NCI-H146 treated with DMSO at 0.1 percent for 48 hours (cell line): Measurements from ENCODE around the gene CREB5.

Experiments used
- DNase-seq: peaks from one replicate; lab custom pipeline; 2025; ENCODE audit not compliant: unreplicated experiment; lab: John Stamatoyannopoulos, UW

The CREB5 gene

DNA sequence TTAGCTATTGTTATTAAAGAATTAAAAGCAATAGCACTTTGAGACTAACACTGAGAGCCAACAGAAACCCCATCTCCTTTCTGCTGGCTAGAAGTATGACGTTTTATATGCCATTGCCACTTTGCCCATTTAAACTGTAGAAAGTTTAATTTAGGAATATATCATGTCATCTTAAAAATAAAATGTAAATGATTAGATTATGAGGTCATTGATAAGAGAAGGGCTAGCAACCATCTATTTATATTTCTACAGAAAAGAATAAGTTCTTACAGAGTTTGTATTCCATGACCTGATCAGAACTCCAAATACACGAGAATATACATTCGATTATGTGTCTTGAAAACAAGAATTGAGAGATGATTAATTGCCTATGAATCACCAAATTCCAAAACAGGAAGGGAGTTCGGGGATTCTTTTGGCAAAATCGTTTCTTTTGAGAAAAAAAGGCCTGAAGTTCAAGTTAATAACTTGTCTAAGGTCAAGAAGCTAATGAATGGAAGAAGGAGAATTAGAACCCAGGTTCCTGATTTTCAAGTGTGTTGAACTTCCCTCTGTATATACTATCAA lies 318.9 kb downstream of the CREB5 start:
- no peak for DNase-seq

DNA sequence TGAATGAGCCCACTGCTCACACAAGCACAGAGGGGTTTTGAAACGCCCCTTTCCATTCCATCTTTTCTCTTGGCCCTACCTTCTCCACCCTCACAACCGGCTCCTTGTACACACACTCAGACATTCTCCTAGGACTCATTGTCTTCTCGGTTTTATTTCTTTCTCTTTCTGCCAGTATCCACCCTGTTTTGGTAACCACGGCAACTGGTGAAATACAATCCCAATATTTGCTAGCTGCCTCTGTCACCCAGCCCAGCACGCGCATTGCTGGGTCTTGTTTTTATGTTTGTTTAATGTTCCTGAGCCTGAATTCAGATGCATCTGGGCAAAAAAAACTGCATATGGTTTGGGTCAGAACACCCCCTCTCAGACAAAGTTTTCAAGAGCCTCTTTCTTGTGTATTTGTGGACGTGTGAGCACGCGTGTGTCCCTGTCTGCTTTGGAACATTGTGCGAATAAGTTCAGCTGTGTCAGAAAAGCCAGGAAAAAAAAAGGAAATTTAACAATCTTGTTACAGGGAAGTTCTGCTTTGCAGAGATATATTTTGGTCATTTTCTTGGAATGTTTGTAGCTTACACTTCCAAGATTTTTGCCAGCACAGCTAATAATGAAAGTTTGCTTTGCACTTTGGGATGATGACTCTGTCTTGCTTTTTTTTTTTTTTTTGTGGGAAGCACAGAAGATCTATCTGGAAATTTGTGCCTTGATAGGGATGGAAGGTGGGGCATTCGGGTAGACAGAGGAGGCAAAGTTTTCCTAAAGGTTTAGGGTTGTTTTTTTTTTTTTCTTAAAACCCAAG lies 320.0 kb downstream of the CREB5 start:
- DNase-seq: no peak

DNA sequence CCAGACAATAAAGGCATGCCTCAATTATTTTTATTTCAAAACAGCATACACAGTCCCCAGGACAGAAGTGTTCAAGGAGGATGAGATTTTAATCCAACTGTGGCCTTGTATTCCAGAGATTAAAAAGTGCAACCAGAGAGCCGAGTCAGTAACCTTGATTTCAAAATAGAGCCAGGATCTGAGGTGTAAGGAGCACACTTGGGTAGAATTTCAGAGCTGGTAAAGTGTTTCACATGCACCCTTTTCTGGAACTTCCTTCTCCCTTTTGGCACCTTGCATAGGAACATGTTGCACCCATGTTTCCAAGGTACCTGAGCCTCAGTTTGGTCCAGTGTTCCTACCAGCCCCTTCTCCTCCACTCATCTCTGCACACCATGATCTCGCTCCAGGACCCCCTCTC lies 320.7 kb downstream of the CREB5 start:
- DNase-seq: no peak

DNA sequence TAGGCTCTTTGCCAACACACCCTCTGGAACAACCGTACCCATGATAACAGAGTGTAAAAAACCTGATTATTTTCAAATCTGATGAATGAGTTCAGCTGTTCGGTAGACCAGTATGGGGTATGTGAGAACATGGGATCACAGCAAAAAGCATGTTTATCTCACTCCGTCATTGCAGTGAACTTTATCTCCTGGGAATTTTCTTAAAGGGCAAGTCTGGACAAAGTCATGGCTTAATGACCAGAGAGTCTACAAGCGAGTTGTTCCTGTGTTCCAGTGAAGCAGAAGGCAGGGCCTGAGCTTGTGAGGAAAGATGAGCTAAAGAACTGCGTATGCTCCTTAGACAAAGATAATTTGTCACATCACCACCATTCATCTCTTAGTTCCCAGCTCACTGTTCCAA lies 326.1 kb downstream of the CREB5 start:
- no peak for DNase-seq

DNA sequence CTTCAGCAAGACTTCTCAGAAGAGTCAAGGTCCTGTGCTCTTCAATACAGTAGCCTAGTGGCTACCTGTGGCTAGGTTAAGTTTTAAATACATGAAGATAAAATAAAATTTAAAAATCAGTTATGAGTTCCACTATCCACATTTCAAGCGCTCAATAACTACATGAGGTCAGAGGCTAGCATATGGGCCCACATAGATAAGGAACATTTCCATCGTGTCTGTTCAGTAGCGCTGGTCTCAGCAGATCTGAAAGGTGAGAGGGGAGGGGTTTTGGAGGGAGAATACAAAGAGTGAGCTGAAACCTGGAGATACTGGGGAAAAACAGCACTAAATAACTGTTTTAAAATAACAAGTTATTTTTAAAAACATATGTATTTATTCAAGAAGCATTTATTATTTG lies 326.8 kb downstream of the CREB5 start:
- DNase-seq: no peak

DNA sequence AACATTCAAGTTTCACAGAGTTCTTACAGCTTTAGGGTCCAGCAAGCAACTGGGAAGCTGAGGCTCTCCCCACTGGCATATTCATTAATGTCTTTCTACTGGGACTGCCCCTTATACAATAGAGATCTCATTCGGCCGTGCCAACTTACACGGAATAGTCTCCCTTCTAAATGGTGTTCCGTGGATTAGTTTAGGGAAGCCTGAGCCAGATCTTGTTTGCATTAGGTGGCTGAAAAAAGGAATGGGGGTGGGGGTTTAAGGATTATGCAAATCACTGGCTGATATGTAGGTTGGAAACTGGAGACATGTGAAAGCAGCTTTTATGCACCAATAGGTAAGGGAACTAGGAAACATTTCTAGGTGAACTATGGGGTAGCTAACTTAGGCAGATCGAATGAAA lies 327.5 kb downstream of the CREB5 start:
- no peak for DNase-seq

DNA sequence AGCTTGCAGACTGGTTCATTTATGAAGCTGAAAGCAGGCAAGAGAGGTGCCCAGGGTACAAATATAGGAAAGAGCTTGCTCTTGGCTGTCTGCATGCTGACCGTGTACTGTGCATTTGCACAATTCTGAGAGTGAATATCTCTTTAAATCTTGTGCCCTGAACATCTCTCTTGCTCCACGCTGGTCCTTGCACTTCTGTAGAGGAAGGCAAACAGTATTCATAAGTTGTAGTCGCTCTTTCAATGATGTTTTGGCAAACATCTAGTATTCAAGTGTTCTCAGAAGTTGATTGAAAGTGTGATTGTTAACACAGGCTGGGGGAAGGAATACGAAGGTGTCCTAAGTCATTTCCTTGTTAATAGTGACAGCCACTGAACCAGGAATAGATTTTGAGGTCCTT lies 332.6 kb downstream of the CREB5 start:
- no peak for DNase-seq

DNA sequence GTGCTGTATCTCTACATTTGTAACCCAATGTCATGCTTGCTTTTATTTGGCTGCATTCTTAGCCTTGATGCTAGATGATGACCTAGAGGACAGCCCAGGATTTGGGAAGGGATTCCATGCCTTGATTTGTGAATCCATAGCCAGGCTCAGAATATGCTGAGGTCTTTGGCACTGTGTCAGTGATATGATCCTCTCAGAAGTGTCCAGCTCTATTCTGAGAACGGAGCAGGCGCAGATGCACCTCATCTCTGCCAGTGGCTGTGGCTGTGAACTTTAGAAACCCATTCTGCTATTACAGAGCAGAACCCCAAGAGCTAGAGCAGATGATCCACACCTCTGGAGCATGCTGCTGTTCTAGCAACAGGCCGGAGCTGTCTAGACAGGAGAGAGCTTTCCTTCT lies 333.0 kb downstream of the CREB5 start:
- no peak for DNase-seq

DNA sequence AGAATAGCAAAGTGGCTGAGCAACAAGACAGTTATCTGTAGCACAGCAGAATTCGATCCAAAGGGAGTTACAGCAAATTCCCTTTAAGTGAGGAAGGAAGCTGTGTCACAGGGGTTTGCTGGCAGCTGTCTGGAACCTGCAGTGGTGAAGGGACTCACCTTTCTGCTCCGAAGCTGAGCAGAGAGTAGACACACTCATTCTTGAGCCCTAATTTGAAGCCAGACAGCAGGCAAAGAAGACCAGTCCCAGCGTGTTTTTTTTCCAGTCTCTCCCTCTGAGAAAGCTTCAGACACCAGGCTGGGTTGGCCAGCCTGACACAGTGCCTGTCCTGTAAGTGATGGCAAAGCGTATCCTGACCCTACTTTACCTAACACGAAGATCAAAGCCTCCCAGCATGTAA lies 335.1 kb downstream of the CREB5 start:
- DNase-seq: no peak

DNA sequence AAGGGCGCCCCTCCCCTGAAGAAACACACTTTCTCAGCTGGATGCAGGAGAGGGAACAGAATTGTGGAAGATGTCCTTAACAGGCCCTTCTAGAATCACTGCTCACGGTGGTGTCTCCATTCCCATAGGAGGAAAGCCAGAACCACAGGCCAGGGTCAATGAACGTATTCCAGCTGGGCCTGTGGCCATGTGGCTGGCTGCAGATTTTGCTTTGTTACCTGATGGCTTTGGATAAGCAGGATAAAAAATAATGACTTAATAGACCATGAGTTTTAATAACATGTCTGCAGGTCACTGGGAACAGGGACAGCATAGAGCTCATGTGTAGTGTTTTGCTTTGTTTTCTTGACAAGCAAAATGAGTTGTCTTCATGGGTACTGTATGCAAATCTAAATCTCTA lies 335.5 kb downstream of the CREB5 start:
- DNase-seq: no peak

DNA sequence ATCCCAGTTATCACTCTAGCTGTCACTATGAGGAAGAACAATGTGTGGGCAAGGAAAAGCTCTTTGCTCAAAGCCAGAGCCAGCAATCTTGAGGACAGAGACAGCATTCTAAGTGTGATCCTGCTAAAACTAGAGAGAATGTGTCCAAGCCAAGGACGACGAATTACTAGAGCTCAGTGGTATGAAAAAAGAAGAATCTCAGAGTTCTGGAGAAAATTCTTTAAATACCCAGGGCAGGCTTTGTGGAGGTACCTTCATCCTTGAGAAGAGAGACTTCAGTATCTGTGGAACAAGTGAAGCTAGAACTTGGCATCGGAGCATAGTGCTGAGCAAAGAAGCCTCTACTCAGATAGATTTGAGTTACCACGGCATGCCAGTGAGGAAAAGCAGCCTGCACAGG lies 336.0 kb downstream of the CREB5 start:
- DNase-seq: no peak

DNA sequence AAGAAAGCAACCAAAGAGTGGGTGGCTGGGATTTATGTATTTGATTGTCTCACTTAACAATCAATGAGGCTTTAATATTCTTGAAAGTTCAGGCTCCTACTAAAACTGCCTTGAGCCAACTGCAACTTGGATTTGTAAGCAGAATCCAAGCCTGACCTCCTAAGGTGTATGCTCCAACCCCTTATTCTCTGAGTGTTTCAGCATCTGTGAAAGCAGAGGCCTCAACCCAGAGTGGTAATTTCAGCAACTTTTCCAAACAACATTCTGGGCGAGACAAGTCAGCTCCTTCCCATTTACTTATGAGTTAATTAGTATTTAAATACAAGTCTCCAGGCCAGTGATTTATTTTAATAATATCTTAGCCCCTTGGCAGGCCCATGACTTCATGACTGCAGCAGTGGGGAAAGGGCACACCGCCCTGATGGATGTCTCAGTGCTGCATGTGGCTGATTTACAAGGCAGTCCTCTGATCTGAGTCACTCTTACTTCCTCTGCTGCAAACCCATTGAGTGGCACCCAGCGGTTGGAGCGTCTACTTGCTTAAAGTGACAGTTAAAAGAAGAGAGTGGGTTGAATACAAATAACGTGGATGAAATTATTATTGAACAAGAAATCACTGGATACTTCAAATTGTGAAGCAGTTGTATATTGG lies 336.7 kb downstream of the CREB5 start:
- DNase-seq: no peak

DNA sequence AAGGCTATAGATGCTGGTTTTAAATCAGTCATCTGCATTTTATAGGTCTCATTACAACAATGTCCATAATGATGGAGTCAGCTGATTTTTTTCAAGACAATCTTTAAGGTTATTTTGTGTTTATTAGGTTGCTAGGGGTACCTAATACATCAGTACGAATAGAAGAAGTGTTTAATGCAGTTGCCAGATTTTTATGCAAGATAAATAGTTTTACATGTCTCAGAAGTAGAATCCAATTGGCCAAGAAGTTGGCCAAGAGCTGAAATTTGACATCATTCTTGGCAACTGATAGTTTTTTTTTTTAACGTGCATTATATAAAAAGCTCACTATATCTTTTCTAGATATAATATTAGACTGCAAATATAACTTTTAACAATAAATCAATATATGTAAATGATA lies 337.3 kb downstream of the CREB5 start:
- no peak for DNase-seq

DNA sequence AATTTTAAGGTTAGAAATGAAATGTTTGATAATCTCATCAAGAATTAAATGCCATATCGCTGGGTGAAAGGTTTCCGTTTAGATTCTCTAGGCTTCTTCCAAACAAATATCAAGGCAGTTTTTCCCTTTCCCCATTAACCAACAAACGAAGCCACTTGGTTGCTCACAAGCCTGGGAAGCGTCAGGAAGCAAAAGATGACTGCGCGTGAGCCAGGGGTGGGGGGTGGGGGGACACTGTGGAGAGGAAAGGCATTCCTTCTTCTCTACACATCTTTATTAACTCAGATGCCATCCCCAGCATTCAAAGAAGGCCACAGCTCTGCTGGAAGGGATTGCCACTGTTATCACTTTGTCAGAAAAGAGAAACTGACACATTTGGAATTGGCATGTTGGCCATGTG lies 338.7 kb downstream of the CREB5 start:
- DNase-seq: no peak

DNA sequence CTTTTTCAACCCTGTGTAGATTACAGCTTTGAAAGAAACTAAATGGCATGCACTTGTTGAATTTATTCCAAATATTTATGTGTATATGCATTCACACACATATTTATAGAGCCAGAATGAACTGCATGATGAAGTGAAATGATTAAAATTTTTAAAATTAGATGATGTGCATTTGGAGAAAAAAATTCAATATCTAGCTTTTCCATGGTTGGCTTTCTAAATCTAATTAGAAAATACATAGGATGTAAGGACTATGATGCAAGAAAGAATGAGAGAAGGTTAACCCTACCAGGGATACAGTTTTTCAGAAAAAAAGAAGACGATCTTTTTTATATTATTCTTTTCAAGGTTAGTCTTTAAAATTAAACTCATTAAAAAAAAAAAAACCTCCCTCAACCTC lies 341.3 kb downstream of the CREB5 start:
- no peak for DNase-seq

DNA sequence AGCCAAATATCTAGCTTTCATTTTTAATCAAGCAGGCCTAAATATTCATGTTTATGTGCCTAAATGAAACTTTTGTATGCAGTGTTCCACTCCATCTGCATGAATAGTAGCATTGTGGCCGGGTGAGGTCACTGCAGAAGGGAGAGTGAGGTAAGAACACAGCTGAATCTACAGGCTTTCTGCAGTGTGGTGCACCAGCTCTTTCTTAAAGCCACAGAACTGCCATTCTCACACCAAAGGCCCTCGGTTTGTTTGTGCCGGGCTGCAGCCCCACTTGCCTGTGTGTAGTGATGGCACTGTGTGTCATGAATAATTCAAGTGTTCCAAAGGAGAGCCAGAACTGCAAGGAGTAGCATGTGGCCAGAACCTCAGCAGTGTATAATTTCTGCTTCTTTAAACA lies 341.7 kb downstream of the CREB5 start:
- no peak for DNase-seq

DNA sequence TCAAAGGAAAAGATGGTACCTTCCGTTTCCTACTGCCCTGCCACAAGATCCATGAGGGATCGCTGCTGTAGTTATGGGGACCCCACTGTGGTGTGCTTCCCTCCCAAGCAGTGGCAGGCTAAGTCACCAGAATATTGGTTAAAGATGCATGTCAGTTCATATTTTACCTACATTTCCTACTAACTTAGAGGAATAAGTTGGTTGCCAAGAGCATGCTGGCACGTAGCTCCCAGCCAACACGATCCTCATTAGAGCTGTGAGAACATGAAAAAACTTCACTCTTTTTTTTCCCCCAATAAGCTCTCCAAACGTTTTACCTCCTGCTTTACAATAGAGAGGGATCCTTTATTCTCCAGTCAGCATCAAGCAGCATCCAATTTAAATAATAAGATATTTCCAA lies 342.1 kb downstream of the CREB5 start:
- DNase-seq: no peak

DNA sequence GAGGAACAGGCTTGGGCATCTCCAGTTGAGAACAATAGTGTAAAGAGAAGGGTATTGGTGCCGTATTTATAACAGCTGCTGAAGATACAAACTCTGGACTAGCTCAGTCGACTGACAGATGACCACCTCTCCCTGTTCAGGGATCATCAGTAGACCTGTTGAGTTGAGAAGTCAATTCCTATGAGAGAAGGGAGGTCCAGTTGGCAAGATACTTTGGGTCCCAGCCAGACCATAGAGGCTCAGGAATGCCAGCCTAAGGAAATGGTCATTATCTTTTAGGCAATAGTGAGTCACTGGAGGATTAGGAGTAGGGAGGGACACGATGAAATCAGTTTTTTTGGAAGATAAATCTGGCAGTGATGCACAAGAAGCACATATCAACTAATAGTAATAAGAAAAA lies 342.9 kb downstream of the CREB5 start:
- DNase-seq: no peak

DNA sequence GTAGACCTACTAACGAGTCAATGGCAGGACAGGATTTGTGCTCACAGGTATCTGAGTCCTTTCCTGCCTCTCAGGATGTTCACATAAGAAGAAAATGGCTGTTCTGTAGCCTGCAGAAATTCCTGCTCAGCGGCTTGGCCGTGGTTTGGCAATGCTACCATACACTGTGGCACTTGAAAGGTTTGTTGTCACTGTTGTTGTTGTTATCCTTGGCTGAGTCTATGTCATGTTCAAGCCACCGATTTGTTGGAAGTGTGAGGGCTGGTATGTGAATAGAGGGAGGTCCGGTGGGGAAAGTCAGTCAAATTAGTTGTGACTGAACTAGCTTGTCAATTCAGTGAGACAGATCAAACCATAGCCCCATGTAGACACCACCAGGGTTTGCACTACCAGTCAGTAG lies 345.9 kb downstream of the CREB5 start:
- no peak for DNase-seq

DNA sequence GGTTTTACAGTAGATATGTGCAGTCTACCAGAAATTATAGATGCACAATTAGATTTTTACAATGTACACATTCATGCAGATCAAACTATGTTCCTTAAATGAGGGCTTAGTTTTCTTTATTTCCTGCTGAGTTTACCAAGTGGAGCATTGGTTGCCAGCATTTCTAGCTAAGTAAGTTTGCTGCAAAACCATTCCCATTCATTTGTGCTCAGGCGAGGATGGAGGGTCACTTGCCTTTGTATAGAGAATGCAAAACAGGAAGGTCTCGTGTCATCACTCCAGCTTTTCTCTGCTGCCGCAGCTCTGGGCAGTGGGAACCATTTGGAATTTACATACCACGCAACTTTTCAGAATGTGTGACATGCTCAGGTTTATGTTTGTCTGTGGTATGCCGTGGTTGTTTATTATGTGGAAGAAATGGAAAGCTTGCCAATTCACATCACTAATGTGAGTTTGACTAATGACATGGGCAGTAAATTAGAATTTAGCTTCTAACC lies 347.2 kb downstream of the CREB5 start:
- DNase-seq: no peak

DNA sequence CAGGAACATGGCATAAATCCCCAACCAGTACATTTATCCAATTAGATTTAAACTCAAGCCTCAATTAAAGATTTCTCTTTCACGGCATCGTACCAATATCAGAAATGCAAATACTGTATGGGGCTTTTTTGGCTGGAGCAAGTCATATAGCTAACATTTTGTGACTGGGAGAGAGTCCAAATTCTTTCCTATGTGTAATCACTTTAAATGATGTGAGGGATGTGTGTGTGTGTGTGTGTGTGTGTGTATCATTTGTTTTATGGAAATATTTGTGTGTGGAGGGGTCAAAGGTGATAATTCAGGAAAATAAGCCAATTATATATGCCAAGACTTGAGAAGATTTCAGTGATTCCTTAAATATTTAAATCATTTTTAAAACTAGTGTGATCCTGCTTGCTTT lies 349.2 kb downstream of the CREB5 start:
- DNase-seq: no peak

DNA sequence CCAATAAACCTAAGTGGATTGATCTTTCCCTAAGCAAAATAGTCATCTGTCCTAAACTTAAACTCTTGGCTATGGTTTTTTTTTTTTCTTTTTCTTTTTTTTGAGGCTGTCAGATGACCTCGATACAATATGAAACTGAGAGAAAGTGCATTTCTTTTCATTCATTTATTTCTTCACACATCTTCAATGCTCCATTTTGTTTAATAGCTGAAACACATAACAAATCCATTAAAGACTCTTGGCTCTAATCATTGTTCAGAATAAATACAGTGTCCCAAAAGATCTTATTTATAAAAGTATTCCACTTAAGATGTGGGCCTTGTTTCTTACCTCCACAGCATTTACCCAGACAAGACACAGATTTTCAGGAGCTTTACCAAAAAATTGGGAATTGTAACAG lies 350.3 kb downstream of the CREB5 start:
- DNase-seq: no peak
